Neural progenitor cell (in vitro differentiated cells): ENCODE measurements around the gene TRIM26.

Source experiments
- CTCF ChIP-seq: fragments of 200-600 bp; sonication (generic); IDR thresholded peaks from 2 replicates; pipeline ENCODE4 v1.5.1; 2017; ENCODE audit warnings: antibody characterized with exemption, mild to moderate bottlenecking
- EZH2 ChIP-seq: fragments of 200-600 bp; sonication (generic); IDR thresholded peaks from 2 replicates; pipeline ENCODE4 v1.6.1; 2017; ENCODE audit warnings: antibody characterized with exemption, mild to moderate bottlenecking, moderate library complexity
- EZH2phosphoT487 ChIP-seq: fragments of 200-600 bp; sonication (generic); IDR thresholded peaks from 2 replicates; pipeline ENCODE4 v1.6.1; 2017; ENCODE audit warnings: antibody characterized with exemption

DNA sequence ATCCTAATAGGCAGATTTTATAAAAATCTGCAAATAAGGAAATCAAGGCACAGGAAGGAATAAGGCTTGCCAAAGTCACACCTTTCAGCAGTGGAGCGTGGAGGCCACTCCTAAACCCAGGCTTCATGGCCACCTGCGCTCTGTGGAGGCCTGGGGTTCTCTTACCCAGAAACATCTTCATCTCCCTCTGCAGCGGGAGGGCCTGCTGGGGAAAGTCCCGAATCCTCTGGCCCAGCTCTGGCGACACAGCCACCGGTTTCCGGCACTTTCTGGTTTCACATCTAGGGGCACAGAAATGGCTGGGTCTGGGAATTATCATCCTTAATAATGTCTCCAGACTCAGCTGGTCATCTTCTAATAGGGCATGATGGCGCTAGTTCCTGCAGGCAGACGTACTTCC is 56.4 kb downstream of the TRIM26 start:
- no peak for TF ChIP-seq CTCF
- no peak for TF ChIP-seq EZH2phosphoT487
- no peak for TF ChIP-seq EZH2
